ENCODE data around the gene EPHA1.

Gene EPHA1

DNA sequence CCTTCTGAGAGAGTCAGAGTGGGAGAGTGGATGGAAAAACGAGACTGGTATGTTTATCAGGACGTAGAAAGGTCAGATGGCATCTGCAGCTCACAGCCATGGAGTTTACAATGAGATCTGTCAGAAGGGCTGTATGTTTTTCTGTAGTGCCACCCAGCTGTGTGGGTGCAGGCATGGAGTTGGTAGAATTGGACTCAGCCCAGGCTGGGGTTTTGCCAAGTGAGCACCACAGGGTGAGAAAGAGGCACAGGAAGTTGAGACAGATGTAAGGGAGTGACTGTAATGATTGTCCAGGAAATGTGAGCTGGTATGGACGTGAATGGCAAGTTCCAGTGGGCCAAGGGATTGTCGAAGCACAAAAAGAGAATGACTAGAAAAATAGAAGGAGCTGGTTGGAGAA lies 36.6 kb downstream of the EPHA1 start:
- H3K4me3 ChIP-seq (ENCODE audit: control insufficient read depth, low read depth, low read length): no peak overlapping the region
- DNase-seq (ENCODE audit: low read depth): no peak
- TF ChIP-seq, protein P1, sequence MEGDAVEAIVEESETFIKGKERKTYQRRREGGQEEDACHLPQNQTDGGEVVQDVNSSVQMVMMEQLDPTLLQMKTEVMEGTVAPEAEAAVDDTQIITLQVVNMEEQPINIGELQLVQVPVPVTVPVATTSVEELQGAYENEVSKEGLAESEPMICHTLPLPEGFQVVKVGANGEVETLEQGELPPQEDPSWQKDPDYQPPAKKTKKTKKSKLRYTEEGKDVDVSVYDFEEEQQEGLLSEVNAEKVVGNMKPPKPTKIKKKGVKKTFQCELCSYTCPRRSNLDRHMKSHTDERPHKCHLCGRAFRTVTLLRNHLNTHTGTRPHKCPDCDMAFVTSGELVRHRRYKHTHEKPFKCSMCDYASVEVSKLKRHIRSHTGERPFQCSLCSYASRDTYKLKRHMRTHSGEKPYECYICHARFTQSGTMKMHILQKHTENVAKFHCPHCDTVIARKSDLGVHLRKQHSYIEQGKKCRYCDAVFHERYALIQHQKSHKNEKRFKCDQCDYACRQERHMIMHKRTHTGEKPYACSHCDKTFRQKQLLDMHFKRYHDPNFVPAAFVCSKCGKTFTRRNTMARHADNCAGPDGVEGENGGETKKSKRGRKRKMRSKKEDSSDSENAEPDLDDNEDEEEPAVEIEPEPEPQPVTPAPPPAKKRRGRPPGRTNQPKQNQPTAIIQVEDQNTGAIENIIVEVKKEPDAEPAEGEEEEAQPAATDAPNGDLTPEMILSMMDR (conservative IDR thresholded peaks at IDR 0.05; ENCODE audit: control insufficient read depth, insufficient read depth, low read depth, low read length): no peak

DNA sequence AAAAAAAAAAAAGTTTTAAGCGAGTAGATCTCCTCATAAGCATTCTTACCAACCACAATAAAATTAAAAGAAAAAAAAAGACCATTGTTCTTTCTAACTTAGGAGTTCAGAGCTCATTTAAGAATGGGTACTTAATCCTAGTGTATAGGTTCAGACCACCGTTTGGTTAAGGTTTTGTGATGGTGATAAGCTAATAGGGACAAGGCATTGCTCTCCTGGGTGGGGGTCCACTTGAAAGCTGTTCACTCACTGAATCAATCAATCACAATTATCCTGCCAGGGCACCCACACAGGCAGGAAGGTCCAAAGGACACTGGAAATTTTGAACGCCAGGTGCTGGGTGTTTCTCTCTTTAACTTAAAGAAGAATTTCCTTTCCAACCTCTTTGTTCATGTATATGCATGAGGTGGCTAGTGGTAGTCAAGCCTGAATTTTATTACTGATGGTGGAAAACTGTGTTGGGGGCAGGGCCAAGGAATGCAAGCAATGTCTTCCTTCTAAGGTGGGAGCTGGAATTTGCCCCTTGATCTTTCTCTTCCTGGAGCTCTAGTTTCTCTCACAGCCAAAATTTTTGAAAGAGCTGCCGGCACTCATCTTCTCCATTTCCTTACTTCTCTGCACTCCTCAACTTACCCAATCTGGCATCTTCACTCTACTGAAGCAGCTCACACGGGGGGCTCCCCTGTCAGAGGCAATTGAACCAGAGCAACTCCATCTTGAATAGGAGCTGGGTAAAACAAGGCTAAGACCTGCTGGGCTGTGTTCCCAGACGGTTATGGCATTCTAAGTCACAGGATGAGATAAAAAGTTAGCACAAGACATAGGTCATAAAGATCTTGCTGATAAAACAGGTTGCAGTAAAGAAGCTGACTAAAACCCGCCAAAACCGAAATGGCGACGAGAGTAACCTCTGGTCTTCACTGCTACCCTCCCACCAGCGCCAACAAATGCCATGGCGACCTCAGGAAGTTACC lies 38.7 kb downstream of the EPHA1 start:
- H3K4me3 ChIP-seq (ENCODE audit: control insufficient read depth, low read depth, low read length): no peak overlapping the region
- no peak for DNase-seq (ENCODE audit: low read depth)
- TF ChIP-seq, protein P1 (conservative IDR thresholded peaks at IDR 0.05; ENCODE audit: control insufficient read depth, insufficient read depth, low read depth, low read length): no peak

DNA sequence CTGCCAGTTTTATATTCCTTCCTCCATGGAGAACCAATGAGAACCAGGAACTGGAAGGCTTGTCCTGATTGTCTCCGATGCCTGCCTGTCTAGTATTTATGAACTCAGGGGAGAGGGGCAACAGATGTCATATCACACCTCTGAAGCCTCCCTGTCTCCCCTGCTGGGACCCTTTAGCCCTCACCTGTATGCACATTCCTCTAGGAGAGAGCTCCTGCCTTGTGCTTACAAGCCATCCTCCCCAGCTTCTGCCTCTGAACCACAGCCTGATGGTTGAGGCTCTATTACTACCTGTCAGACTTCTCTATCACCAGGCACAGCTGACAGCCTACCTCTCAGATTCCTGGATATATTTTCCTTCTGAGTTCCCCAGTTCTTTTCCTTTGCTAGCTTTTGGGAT lies 40.3 kb downstream of the EPHA1 start:
- TF ChIP-seq, protein P1 (conservative IDR thresholded peaks at IDR 0.05; ENCODE audit: control insufficient read depth, insufficient read depth, low read depth, low read length): no peak
- no peak for DNase-seq (ENCODE audit: low read depth)
- no peak overlapping the region for H3K4me3 ChIP-seq (ENCODE audit: control insufficient read depth, low read depth, low read length)

DNA sequence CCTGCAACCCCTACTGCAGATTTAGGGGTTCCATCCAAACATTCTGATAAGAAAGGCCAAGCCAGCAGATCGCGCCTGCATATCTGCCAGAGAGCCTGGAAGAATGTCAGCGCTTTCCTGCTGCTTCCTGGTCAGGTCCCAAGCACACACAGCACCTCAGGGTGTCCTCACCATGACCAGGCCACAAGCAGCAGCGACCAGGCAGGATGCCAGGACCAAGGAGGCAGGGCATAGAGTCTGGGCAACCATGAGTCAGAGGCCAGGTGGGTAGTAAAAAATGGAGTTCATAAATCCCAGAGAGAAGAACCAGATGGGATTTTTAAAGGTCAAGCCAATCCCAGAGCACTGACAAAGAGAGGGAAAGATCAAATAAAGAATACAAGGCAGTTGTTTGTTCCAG lies 40.7 kb downstream of the EPHA1 start:
- TF ChIP-seq, protein P1 (conservative IDR thresholded peaks at IDR 0.05; ENCODE audit: control insufficient read depth, insufficient read depth, low read depth, low read length): no peak
- DNase-seq (ENCODE audit: low read depth): no peak
- no peak overlapping the region for H3K4me3 ChIP-seq (ENCODE audit: control insufficient read depth, low read depth, low read length)

DNA sequence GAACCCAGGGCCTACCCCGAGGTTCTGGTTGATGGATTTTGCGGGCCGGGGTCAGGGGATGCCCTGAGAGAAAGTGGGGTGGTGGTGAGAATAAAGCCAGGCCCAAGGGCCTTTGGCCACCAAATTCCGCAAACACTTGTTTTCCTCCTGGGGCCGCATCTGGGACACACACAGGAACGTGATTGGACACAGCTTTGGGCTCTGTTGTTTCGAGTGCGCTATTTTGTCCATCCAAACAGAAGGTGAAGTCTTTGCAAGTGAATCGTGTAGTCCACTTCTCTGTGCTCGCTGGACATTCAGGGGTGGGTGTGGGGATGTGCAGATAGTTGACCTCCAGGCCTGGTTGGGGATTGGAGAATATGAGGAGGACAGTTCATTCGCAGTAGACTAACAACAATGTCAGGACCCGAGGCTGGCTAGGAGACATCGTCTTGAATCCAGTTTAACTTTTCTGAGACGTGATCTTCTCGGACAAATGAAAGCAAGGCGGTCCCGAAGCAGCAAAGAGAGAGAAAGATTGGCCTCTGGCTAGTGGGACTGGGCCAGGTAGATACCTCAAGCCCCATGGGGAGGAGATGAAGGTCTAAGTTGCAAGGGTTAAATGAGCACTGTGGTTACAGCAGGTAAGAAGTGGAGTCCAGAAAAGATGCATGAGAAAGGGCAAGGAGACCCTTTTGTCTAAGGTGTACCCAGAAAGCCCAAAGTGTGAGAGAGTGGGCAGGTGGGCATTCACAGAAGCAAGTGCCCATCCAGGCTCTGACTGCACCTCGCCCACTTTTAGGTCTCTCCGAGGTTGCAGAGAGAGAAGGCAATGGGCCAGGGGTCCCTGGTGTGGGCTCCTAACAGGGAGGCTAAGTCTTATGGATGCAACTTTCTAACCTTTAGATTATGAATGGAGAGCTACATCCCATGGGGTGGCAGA lies 45.4 kb downstream of the EPHA1 start:
- TF ChIP-seq, protein P1 (conservative IDR thresholded peaks at IDR 0.05; ENCODE audit: control insufficient read depth, insufficient read depth, low read depth, low read length): no peak
- DNase-seq (ENCODE audit: low read depth): no peak
- no peak overlapping the region for H3K4me3 ChIP-seq (ENCODE audit: control insufficient read depth, low read depth, low read length)

DNA sequence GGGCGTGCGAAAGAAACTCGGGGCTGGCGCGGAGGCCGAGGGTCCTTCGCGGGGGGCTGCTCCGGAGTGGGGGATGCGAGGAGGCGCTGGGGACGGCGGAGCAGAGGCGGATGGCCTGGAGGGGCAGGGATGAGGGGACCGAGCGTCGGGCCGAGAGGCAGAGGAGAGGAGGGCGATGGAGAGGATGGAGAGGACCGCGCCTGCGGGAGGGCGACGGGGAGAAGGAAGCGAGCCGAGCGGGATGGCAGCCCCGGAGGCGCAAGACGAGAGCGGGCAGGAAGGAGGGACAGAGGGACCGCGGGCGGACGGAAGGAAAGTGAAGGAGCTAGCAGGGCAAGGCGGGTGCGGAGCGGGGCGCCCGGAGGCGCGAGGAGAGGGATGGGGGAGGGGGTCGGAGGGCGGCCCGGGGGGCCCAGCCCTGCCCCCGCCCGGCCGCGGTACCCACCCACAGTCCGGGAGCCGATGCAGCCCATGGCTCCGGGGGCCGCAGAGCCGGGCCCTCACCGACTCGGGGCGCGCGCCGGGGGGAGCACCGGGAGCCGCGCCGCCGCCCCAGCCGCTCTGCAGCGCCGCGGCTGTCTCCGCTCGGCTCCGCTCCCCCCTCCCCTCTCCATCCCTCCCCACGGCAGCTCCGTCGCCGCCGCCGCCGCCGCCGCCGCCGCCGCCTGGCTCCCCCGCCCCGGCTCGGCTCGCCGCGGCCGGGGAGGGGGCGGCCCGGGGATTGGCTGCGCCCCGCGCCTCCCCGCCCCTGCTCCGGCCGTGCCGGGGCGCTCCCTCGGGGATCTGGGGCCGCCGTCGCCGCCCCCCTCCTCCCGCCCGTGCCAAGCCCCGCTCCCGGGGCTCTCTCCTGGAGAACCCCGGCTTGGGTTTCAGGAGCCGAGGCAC lies 46.3 kb downstream of the EPHA1 start, which contains the start of gene FAM131B:
FAM131B (minus strand) TSS at position 583 of the 885 bp plus-strand sequence; CDS start at position 473, 110 bp downstream.
- no peak for DNase-seq (ENCODE audit: low read depth)
- H3K4me3 ChIP-seq (ENCODE audit: control insufficient read depth, low read depth, low read length): peak within 1 kb of the TSS; percentile 46

More for the DNA sequence above, 46.3 kb downstream of the EPHA1 start, which contains the start of gene FAM131B:
- TF ChIP-seq, protein P1 (conservative IDR thresholded peaks at IDR 0.05; ENCODE audit: control insufficient read depth, insufficient read depth, low read depth, low read length): no peak

Data from fibroblast of mammary gland (primary cell).